NCI-H2029 (cell line): Measurements from ENCODE around the gene SEPTIN1.

Experiments
- DNase-seq: peaks from one replicate; lab custom pipeline; 2025; lab: John Stamatoyannopoulos, UW

SEPTIN1 gene

GRCh38 chr16:30377050-30377811 is 5.1 kb downstream of the SEPTIN1 start:
- DNase-seq: no peak

DNA sequence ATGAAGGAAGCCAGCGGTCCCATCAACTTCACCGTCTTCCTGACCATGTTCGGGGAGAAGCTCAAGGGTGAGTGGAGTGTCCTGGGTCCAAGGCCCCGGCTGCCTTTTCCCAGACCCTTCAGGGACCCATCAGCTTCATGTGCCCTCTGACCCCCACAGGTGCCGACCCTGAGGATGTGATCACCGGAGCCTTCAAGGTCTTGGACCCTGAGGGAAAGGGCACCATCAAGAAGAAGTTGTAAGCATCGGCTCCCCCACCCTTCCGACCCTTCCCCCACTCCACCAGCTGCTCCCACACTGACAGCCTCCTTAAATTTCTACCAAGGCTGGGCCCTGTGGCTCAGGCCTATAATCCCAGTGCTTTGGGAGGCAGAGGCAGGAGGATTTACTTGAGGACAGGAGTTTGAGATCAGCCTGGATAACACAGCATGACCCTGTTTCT is 5.9 kb downstream of the SEPTIN1 start:
- DNase-seq: no peak

DNA sequence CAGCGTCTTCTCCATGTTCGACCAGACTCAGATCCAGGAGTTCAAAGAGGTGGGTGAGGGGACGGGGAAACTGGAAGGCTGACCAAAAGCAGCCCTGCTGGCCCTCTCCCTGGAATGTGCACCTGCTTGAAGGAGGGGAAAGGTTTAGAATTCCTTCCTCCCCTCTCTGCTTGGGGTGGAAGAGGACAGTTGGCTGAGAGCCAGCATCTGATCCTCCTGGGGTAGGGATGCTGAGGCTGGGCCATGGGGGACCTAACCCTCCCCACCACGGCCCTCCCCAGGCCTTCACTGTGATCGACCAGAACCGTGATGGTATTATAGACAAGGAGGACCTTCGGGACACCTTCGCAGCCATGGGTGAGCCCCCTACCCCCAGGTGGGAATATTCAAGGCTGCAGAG is 6.5 kb downstream of the SEPTIN1 start:
- no peak for DNase-seq

DNA sequence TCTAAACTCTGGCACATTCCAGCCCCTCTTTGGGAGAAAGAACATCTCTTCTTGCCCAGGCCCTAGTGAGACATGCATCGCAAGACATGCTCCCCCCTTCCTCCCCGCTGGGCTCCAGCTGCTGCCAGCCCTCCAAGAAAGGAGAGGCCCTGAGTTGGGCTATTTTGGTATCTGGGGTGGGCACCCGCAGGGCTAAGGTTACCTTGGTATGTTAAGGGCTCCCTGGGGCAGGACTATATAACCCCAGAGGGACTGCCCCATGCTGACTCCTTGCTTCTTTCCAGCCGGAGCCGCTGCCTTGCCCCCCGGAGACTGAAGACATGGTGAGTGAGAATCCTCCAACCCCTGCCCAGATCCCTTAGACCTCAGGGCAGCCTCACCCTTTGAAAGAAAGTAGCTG is 7.8 kb downstream of the SEPTIN1 start, which contains the start of gene MYL11:
Gene MYL11 (plus strand): TSS at position 265 of the 400 bp plus-strand sequence. CDS start 56 bp downstream, at position 321.
- DNase-seq: no peak

GRCh38 chr16:30372725-30373124 is 9.6 kb downstream of the SEPTIN1 start:
- no peak for DNase-seq

GRCh38 chr16:30372038-30372712 is 10.2 kb downstream of the SEPTIN1 start:
- DNase-seq: no peak

DNA sequence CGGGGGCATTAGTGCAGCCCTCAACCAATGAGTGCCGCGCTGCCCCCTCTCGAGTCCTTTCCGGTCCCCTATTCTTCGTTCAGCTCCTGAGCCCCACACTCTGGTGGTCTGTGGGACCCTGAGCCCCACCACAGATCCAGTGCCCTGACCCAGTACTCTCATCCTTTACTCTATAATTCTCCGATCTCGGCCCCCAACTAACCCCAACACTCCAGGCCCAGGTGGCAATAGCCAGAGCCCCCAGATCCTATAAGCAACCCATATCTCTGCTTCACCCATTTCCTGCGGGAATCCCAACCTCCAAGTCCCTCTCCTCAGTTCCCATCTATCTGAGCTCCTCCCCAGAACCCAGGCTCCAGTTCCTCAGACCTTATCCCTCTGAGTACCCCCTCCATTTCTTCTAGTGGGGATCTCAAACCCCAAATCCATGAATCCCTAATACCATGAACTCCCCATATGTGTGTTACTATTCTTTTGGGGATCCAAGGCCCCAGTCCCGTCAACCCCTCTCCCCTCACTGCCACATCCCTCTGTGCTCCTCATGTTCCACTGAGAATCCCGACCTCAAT is 11.0 kb downstream of the SEPTIN1 start:
- no peak for DNase-seq

GRCh38 chr16:30370456-30371247 is 11.7 kb downstream of the SEPTIN1 start, which contains the start of gene TBC1D10B:
TBC1D10B (minus strand) TSS chr16:30370494; CDS start chr16:30370183, 311 bp downstream.
- peak; percentile 99 for DNase-seq

- DNase-seq: no peak
These were observed 12.4 kb downstream of the SEPTIN1 start for GRCh38 chr16:30369938-30370455.

DNA sequence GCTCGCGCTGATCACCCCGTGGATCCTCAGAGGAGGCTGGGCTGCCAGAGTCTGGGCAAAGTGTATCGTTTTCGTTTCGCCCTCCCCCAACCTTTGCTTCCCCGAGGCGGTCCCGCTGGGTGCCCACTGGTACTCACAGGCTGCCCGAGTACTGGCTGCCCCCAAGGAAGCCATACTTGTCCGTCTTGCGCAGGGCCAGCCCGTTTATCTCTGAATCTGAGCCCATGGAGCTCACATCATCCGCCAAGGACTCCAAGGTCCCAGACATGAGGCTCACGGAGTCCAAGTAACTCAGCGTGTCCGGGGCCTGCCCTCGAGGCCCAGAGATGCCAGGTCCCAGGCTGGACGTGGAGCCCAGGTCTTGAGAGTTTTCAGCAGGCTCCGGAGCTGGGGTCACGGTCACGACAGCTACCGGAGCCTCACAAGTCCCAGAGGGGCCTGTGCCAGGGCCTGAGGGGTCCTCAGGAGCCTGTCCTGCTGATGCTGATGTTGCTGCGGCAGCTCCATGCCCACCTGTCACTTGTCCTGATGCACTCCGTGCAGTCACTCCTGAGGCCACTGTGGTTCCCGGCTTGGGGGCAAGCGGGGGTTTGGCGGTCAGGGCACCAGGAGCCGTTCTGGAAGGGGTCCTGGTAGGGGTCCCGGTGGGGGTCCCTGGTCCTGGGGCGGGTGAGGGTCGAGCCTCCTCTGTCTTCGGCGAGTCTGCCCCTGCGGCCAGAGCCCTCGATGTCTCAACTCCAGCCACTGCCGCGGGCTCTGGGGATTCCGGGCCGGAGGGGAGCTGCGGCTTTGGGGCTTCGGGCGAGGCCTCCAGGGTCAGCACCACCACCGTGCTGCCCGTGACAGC is 13.0 kb downstream of the SEPTIN1 start:
- no peak for DNase-seq

GRCh38 chr16:30368792-30369090 is 13.6 kb downstream of the SEPTIN1 start:
- no peak for DNase-seq

GRCh38 chr16:30368122-30368791 is 14.1 kb downstream of the SEPTIN1 start:
- DNase-seq: no peak

DNA sequence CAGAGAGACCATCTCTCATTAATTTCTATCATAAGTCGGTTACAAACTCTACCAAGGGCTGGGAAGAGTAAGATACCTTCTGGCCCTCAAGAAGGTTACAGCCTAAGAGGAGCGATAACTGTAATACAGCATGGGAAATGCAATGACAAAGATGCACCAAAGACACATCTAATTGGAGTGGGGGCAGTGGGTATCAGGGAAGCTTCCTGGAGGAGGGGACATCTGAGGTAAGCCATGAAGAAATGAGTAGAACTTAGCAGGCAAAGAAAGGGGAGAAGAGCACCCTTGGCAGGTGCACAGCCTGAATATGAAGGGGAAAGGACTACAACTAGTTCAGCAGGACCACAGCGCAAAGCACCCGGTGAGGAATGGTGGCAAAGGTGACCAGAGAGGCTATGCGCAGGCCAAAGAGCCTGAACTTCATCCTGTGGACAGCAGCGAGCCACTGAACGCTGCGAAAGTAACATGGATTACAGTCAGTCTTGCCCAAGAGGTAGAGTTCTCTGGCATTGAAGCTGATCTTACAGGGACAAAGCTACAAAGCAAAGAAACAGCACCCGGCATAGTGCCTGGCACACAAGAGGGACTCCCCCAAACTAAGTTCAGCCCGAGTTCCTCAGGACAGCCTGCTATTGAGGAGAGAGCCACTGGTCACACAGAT is 14.9 kb downstream of the SEPTIN1 start:
- DNase-seq: no peak

GRCh38 chr16:30366511-30366910 is 15.8 kb downstream of the SEPTIN1 start:
- no peak for DNase-seq

DNA sequence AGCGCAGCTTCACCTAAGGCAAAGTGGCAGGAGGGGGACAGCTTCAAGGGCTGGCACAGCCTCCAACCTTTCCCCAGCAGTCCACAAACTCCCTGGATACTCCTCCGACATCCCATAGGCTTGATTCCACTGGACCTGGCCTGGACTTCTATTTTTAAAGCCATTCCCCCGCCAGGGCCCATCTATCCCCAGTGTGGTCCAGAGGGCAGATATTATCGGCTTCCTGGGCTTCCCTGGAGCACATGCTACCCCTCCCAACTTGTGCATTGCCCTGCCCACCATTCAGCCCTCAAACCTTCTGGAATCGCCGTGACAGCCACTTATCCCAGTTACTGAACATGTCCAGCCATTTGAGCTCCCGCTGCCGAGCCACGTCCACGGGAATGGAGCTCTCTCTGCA is 17.2 kb downstream of the SEPTIN1 start:
- no peak for DNase-seq

DNA sequence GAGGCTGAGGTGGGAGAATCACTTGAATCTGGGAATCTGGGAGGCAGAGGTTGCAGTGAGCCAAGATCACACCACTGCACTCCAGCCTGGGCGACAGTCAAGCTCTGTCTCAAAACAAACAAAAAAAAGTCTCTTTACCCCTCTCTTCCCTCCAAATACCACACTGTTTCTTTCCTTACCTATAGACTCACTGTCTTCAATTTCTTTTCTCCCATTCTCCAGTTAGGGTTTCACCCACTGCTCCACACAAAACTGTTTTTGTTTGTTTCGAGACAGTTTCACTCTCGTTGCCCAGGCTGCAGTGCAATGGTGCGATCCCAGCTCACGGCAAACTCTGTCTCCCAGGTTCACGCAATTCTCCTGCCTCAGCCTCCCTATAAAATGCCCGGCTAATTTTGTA is 21.2 kb downstream of the SEPTIN1 start:
- DNase-seq: no peak

GRCh38 chr16:30359871-30360170 is 22.5 kb downstream of the SEPTIN1 start:
- DNase-seq: no peak

- DNase-seq: no peak
These were observed 23.1 kb downstream of the SEPTIN1 start for GRCh38 chr16:30358990-30359870.

DNA sequence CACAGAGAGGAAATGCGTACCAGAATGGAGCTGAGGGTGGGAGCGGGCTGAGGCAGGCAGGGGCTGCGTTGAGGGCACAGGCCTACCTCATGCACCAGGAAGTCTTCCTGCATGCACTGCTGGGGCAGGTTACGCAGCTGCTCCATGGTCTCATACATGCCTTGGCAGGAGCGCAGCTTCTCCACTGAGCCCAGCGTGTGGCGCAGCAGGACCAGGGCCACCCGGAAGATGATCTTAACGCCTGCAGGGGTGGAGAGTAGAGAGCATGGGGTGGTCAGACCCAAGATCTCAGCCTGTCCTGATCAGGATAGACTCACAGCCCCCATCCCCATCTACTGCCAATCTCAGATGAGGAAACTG is 23.8 kb downstream of the SEPTIN1 start:
- no peak for DNase-seq
